Uterus (tissue), 4 donors: ENCODE results near the gene HCFC1R1. TPM values are rescaled to one million over a fixed set of nuclear protein-coding genes. Genes with fewer than 3 reads are reported as not detected.

Experiments
- DNase-seq, 2 donors: peaks; one replicate each; pipeline ENCODE4 v3.0.0-alpha.2; 2019 to 2020
- H3K27ac ChIP-seq, 2 donors: fragments of 200-600 bp; sonication (generic); 1 replicate in 1 of 2; 2 replicates in 1 of 2; pipeline ENCODE4 v1.5.1; 2016 to 2018
- H3K27me3 ChIP-seq, 2 donors: fragments of 200-600 bp; sonication (generic); one replicate each; pipeline ENCODE4 v1.5.1; 2018 to 2019; ENCODE audit warnings: control low read depth in 1 of 2
- H3K36me3 ChIP-seq, 2 donors: fragments of 200-600 bp; sonication (generic); one replicate each; pipeline ENCODE4 v1.5.1; 2019; ENCODE audit warnings: control low read depth in 1 of 2
- H3K4me1 ChIP-seq, 2 donors: fragments of 200-600 bp; sonication (generic); one replicate each; pipeline ENCODE4 v1.5.1; 2018 to 2019; ENCODE audit warnings: control low read depth in 1 of 2
- H3K4me3 ChIP-seq, 2 donors: fragments of 200-600 bp; sonication (generic); 1 replicate in 1 of 2; 2 replicates in 1 of 2; pipeline ENCODE4 v1.5.1; 2018 to 2019; ENCODE audit warnings: mild to moderate bottlenecking in 1 of 2
- H3K9me3 ChIP-seq, 2 donors: fragments of 200-600 bp; sonication (generic); one replicate each; pipeline ENCODE4 v1.5.1; 2019; ENCODE audit warnings: control low read depth in 1 of 2
- POLR2A ChIP-seq, 2 donors: fragments of 450-650 bp; IDR thresholded peaks; one replicate each; pipeline ENCODE4 v1.6.1; 2016; ENCODE audit warnings: antibody characterized with exemption in 2 of 2, mild to moderate bottlenecking in 1 of 2, moderate library complexity in 1 of 2
- intact Hi-C: fragments of 100-400 bp; cut with DNase I; formaldehyde crosslinking; loops from one replicate; pipeline ENCODE4 v1.15.1; 2023; ENCODE audit warnings: low total_unique reads
- total RNA-seq, 4 donors: library from RNA; depleted of rRNA in 3 of 4; stranded (reverse); fragments of >200 nt in 3 of 4; gene quantifications; one replicate each; pipeline versions ENCODE4 v1.1.0 to v1.2.4, GENCODE V29; 2014 to 2023
- TF ChIP-seq, protein P1 (sequence below), 4 experiments: fragments of 200-600 bp in 2 of 4; fragments of 450-650 bp in 2 of 4; sonication (generic) in 2 of 4; IDR thresholded peaks; one replicate each; pipeline ENCODE4 v1.5.1; 2016 to 2019; ENCODE audit warnings: antibody characterized with exemption in 4 of 4, mild to moderate bottlenecking in 2 of 4, moderate library complexity in 1 of 4
- donor health status: DM: yes; HTN: yes; CAD: no.

The HCFC1R1 gene
- total RNA-seq, 4 donors from 2014 or later: 3.6 to 67.5 (median 25.4) TPM

DNA sequence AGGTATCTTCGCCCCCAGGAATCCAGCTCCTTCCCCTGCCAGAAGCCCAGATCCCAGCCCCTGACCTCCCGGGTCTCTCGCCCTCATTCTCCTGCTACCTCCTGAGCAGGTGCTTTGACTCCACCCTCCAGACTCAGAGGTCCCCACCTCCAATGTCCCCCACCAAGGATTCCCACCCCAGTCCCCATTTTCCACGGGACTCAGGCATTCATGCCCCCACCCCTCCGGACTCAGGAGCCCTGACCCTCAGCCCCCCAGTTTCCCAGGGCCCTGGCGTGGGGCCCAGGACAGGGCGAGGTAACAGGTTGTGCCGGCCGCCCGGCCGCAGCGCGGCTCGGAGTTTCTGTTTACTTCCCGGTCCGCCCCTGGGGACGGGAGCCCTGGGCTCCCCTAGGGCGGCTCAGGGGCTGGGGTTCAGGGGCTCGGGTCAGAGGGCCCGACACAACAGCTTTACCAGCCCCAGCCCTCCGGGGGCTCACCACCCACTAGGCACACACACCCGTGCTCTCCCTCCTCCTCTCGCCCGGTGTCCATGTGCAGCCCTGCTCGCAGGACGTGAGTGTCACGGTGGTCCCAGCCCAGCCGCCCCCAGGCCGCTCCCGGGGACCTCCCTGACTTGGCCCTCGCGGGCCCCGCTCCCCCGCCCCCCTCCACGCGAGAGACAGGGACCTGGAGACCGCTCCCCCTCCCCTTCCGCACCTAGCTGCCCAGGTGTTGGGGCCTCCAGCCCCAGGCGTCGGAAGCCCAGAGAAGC is 12.4 kb upstream of the HCFC1R1 start:
- H3K36me3 ChIP-seq: no peaks in the 10 kb centered on the region
- no peaks in the 10 kb centered on the region for H3K4me1 ChIP-seq
- DNase-seq: no peak
- no peak for TF ChIP-seq POLR2A (IDR thresholded peaks at IDR 0.05)
- TF ChIP-seq, protein P1, sequence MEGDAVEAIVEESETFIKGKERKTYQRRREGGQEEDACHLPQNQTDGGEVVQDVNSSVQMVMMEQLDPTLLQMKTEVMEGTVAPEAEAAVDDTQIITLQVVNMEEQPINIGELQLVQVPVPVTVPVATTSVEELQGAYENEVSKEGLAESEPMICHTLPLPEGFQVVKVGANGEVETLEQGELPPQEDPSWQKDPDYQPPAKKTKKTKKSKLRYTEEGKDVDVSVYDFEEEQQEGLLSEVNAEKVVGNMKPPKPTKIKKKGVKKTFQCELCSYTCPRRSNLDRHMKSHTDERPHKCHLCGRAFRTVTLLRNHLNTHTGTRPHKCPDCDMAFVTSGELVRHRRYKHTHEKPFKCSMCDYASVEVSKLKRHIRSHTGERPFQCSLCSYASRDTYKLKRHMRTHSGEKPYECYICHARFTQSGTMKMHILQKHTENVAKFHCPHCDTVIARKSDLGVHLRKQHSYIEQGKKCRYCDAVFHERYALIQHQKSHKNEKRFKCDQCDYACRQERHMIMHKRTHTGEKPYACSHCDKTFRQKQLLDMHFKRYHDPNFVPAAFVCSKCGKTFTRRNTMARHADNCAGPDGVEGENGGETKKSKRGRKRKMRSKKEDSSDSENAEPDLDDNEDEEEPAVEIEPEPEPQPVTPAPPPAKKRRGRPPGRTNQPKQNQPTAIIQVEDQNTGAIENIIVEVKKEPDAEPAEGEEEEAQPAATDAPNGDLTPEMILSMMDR (IDR thresholded peaks at IDR 0.05): no peak
- peaks cover 18 to 34% of the 10 kb centered on the region in 2 donors for H3K27me3 ChIP-seq
- H3K9me3 ChIP-seq: no peaks in the 10 kb centered on the region
- H3K4me3 ChIP-seq: no peak overlapping the region
- intact Hi-C loops: no loop called here
- H3K27ac ChIP-seq: no peak overlapping the region

- intact Hi-C loops: no loop called here
- Histone ChIP-seq H3K27me3 (peaks cover 18 to 42% of the 10 kb centered on the region in 2 donors), H3K9me3 (no peaks in the 10 kb centered on the region), H3K4me3 (no peak overlapping the region), H3K4me1 (no peaks in the 10 kb centered on the region), H3K36me3 (no peaks in the 10 kb centered on the region), H3K27ac (no peak overlapping the region)
- no peak for TF ChIP-seq POLR2A (IDR thresholded peaks at IDR 0.05)
- TF ChIP-seq, protein P1 (IDR thresholded peaks at IDR 0.05): no peak
- no peak for DNase-seq
Observed at GRCh38 chr16:3035289-3035971, 11.7 kb upstream of the HCFC1R1 start.

DNA sequence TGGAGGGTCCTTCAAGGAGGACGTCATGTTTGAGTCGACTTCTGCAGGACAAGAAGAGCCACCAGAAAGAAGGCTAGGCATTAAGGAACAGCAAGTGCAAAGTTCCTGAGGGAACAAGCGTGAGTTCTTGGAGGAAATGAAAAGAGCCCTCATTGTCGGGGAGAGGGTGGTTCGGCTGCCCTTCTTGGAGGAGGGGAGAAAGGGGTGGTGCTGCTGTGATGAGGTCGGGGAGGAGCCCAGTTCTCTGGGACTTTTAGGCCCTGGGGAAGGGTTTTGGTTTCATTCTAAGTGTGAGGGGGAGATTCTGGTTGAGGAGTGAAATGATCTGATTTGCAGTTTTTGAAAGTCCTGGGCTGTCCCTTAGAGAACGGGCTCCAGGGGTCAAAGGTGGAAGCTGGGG is 8.9 kb upstream of the HCFC1R1 start:
- H3K27ac ChIP-seq: no peak overlapping the region
- intact Hi-C loops: no loop called here

GRCh38 chr16:3030222-3031212 is 6.8 kb upstream of the HCFC1R1 start:
- H3K27ac ChIP-seq: no peak overlapping the region
- peaks cover 8 to 17% of the 10 kb centered on the region in 2 donors for H3K27me3 ChIP-seq
- H3K4me3 ChIP-seq: no peak overlapping the region
- no peak for TF ChIP-seq POLR2A (IDR thresholded peaks at IDR 0.05)
- TF ChIP-seq, protein P1 (IDR thresholded peaks at IDR 0.05): no peak
- H3K4me1 ChIP-seq: peaks cover 0 to 10% of the 10 kb centered on the region in 2 donors
- no peaks in the 10 kb centered on the region for H3K36me3 ChIP-seq
- DNase-seq: no peak
- intact Hi-C loops: no loop called here
- H3K9me3 ChIP-seq: no peaks in the 10 kb centered on the region

More for the DNA sequence above, 8.9 kb upstream of the HCFC1R1 start:
- peaks cover 23 to 36% of the 10 kb centered on the region in 2 donors for H3K27me3 ChIP-seq
- DNase-seq: no peak
- H3K9me3 ChIP-seq: no peaks in the 10 kb centered on the region
- TF ChIP-seq, protein P1 (IDR thresholded peaks at IDR 0.05): no peak
- no peak for TF ChIP-seq POLR2A (IDR thresholded peaks at IDR 0.05)
- H3K4me1 ChIP-seq: peaks cover 0 to 10% of the 10 kb centered on the region in 2 donors
- H3K36me3 ChIP-seq: no peaks in the 10 kb centered on the region
- H3K4me3 ChIP-seq: no peak overlapping the region
